ENCODE measurements around the gene PQBP1. TPM values are rescaled to one million over a fixed set of nuclear protein-coding genes. Genes with fewer than 3 reads are reported as not detected.

The PQBP1 gene
- total RNA-seq, 1 donor from 2014 or later = 53.5 TPM

DNA sequence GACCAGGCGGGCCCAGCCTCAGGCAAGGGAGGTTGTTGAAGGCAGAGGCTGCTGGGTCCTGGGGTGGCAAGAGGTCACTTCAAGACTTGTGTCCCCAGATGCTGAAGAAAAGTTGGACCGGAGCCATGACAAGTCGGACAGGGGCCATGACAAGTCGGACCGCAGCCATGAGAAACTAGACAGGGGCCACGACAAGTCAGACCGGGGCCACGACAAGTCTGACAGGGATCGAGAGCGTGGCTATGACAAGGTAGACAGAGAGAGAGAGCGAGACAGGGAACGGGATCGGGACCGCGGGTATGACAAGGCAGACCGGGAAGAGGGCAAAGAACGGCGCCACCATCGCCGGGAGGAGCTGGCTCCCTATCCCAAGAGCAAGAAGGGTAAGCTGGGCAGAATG, 4.4 kb downstream of the PQBP1 start:
- ATAC-seq = no peak

DNA sequence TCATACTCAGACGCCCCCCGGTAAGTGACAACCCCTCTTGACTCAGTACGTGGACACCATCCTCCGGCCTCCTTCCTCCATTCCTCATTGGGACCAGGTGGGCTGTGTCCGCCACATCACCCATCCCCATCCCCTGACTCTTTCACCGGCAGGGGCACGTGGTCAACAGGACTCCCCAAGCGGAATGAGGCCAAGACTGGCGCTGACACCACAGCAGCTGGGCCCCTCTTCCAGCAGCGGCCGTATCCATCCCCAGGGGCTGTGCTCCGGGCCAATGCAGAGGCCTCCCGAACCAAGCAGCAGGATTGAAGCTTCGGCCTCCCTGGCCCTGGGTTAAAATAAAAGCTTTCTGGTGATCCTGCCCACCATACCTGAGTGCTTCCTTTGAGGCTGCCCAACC, 5.0 kb downstream of the PQBP1 start:
- no peak for ATAC-seq

GRCh38 chrX:48903290-48903689, 5.6 kb downstream of the PQBP1 start:
- ATAC-seq = no peak

- no peak for ATAC-seq
Measured at GRCh38 chrX:48904180-48904579, 6.5 kb downstream of the PQBP1 start.

DNA sequence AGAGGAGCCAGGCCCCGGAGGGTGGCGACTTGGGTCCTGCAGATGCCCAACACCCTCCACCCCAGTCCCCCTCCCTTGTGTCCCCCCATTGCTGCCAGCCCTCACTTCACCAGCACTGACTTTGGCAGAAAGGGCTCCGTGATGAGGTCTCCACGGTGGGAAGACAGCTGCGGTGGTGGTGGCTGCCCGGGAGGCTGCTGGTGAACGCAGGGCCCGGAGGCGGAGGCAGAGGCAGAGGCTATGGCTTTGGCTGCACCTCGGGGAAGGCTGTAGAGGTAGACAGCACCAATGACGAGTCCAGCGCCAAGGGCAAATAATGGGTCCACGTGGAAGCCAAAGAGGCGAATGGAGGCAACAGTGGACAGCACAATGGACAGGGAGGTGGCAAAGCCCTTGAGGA, 6.9 kb downstream of the PQBP1 start:
- ATAC-seq = no peak

- ATAC-seq = no peak
Measured at GRCh38 chrX:48905090-48905790, 7.5 kb downstream of the PQBP1 start.

- ATAC-seq = no peak
Measured at GRCh38 chrX:48908600-48908999, 10.9 kb downstream of the PQBP1 start.

DNA sequence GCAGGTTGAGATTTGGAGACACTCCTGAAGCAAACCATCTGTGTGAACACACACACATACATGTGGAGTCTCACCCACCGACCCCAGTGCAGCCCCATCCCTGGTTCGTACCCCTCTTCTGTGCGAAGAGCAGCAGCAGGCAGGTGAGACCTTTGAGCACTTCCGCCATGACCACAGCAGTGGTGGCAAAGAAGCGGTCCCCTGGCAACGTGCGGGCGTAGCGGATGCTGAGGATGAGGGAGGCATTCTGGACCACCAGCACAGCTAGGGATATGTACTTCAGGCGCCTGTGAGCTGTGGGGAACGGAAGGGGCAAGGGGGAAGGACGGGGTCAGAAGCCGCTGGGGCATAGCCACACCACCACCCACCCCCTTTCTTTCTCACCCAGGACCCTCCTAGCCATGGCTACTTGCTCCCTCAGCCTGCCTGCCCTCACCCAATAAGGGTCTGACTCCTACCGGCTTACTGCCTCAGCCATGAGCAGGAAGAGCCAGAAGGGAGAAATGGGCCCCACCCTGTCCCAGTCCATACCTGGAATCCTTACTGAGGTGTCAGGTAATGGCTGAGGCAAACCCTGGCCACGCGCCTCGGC, 12.1 kb downstream of the PQBP1 start:
- no peak for ATAC-seq

- ATAC-seq = peak; percentile 23
Measured at GRCh38 chrX:48910926-48911411, 13.2 kb downstream of the PQBP1 start.

- peak; percentile 80 for ATAC-seq
Measured at GRCh38 chrX:48911412-48912182, 13.9 kb downstream of the PQBP1 start, which contains the start of gene SLC35A2. Gene SLC35A2, minus strand, starts transcription at chrX:48911646. Its CDS starts 10 bp downstream, at chrX:48911636.

GRCh38 chrX:48913605-48914366, 16.1 kb downstream of the PQBP1 start:
- ATAC-seq = no peak

- no peak for ATAC-seq
Measured at GRCh38 chrX:48914593-48915493, 17.1 kb downstream of the PQBP1 start.

GRCh38 chrX:48917139-48918001, 19.6 kb downstream of the PQBP1 start:
- peak; percentile 75 for ATAC-seq

DNA sequence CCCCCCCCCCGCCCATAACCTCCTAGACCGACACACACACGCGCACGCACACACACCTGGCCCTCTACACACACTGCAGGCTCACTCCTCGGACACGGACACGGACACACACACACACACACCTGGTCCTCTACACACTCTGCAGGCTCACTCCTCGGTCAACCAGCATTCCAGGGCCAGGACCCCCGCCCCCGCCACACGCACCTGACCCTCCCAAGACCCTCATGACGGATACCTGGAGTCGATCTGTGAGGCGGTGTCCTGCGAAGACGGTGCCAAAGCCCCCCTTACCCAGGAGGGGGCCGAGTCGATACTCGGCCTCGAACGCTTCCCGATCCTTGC, 20.5 kb downstream of the PQBP1 start:
- ATAC-seq = no peak

GRCh38 chrX:48918643-48919340, 21.1 kb downstream of the PQBP1 start, which contains the start of gene PIM2:
Gene PIM2, minus strand, starts transcription at chrX:48919024. Its CDS starts 190 bp downstream, at chrX:48918834.
- ATAC-seq = peak; percentile 89

- ATAC-seq = peak; percentile 1
Measured at GRCh38 chrX:48919360-48919841, 21.7 kb downstream of the PQBP1 start.

DNA sequence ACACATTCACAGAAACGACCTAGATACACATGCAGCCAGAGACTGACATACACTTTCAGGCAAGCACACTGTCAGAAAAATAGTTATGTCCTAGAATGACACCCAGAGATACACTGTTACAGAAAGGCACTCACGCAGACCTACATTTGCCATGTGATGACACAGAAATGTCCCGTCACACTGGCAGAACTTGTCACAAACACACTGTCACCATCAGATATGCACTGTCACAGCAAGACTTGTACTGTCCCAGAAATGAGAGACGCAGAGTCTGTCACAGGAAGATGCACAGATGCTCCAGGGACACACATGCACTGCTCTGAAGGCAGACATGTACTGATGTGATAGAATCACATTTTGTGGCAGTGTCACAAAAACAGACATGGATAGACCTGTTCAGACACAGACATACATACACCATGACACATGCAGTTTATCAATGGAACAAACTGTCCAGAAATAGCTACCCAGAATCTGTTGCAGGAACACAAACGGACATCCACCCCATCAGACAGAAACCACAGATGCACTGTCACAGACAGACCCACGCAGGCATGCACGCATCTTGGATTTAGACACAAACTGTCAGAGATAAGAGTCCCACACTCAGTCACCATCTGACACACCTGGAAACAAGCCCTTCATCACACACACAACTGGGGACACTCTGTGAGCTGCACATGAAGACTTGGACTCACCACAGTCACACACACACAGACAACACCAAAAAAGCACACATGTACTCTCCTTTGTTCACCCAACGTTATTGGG, 22.4 kb downstream of the PQBP1 start:
- ATAC-seq = no peak

- ATAC-seq = no peak
Measured at GRCh38 chrX:48920718-48921104, 23.0 kb downstream of the PQBP1 start.

DNA sequence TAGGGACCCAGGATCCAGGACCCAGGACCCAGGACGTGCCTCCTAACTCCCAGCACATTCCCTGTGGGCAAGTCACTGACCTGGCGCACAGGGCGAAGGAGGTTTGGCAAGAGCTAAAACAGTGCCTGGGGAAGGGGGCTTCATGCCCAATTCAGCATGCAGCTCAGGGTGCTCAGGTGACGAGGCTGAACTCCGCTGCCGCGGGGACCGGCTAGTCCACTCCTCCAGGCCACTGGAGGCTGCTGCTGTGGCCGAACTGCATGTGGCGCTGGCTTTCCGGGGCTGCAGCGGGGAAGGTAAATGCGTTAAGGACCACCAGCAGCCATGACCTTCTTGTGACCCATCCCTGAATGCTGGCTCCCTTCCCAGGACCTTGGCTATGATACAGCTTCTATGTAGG, 26.0 kb downstream of the PQBP1 start:
- ATAC-seq = no peak

All from esophagus mucosa (tissue), 1 donor.